ENCODE data around the gene SENP7.

SENP7 gene

DNA sequence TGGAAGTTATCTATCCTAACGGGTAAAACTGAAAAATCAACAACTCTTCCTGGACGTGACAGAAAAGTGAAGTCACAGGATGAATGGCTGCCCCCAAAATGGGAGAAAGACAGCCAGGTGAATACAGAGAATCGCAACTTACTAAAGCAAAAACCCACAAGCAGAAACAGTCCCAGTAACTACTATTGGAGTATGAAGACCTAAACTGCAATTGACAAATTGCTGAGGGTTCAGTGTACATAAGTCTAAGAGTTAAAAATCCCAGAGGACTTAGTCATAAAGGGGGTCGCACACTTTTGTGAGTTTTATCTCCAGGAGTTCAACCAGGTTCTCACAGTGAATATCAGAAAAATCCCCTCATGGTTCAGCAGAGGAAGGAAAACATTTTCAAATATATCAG, 135.8 kb downstream of the SENP7 start:
- TF ChIP-seq, protein P1, sequence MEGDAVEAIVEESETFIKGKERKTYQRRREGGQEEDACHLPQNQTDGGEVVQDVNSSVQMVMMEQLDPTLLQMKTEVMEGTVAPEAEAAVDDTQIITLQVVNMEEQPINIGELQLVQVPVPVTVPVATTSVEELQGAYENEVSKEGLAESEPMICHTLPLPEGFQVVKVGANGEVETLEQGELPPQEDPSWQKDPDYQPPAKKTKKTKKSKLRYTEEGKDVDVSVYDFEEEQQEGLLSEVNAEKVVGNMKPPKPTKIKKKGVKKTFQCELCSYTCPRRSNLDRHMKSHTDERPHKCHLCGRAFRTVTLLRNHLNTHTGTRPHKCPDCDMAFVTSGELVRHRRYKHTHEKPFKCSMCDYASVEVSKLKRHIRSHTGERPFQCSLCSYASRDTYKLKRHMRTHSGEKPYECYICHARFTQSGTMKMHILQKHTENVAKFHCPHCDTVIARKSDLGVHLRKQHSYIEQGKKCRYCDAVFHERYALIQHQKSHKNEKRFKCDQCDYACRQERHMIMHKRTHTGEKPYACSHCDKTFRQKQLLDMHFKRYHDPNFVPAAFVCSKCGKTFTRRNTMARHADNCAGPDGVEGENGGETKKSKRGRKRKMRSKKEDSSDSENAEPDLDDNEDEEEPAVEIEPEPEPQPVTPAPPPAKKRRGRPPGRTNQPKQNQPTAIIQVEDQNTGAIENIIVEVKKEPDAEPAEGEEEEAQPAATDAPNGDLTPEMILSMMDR (IDR thresholded peaks at IDR 0.05; ENCODE audit: borderline replicate concordance, insufficient read depth, low read depth, low read length) = no peak
- H3K4me3 ChIP-seq (ENCODE audit: low read depth, low read length) = no peak overlapping the region

DNA sequence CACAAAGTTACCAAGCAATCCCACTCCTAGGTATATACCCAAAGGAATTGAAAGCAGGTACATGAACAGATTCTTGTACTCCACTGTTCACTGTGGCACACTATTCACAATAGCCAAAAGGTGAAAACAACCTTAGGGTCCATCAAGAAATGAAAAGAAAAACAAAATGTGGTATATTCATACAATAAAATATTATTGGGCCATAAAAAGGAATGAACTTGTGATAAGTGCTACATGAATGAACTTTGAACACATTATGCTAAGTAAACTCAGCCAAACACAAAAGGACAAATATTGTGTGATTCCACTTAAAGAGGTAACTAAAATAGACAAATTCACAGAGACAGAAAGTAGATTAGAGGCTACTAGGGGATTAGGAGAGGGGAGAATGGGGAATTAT, 137.4 kb downstream of the SENP7 start:
- H3K4me3 ChIP-seq (ENCODE audit: low read depth, low read length) = no peak overlapping the region
- TF ChIP-seq, protein P1 (IDR thresholded peaks at IDR 0.05; ENCODE audit: borderline replicate concordance, insufficient read depth, low read depth, low read length) = no peak

GRCh38 chr3:101362406-101362805, 150.6 kb downstream of the SENP7 start:
- TF ChIP-seq, protein P1 (IDR thresholded peaks at IDR 0.05; ENCODE audit: borderline replicate concordance, insufficient read depth, low read depth, low read length) = no peak
- H3K4me3 ChIP-seq (ENCODE audit: low read depth, low read length) = no peak overlapping the region

DNA sequence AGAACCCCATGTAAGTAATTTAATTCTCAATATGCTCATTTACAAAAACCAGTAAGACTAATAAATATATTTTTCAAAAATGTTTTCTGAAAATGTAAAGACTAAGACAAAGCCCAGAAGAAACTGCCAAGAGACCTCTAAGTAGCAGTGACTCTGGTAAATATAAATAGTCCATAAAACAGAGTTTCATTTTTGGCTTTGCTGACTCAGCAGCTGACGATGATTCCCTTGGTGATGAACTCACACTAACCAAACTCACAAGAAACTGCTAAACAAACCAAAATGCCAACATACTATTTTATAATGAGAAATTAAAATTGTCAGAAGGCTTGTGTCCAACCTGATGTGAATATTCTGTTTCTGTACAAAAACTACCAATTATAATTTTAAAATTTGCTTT, 161.2 kb downstream of the SENP7 start:
- TF ChIP-seq, protein P1 (IDR thresholded peaks at IDR 0.05; ENCODE audit: borderline replicate concordance, insufficient read depth, low read depth, low read length) = no peak
- no peak overlapping the region for H3K4me3 ChIP-seq (ENCODE audit: low read depth, low read length)

GRCh38 chr3:101340591-101340990, 172.4 kb downstream of the SENP7 start:
- no peak overlapping the region for H3K4me3 ChIP-seq (ENCODE audit: low read depth, low read length)
- TF ChIP-seq, protein P1 (IDR thresholded peaks at IDR 0.05; ENCODE audit: borderline replicate concordance, insufficient read depth, low read depth, low read length) = no peak

GRCh38 chr3:101333883-101334282, 179.1 kb downstream of the SENP7 start:
- TF ChIP-seq, protein P1 (IDR thresholded peaks at IDR 0.05; ENCODE audit: borderline replicate concordance, insufficient read depth, low read depth, low read length) = no peak
- no peak overlapping the region for H3K4me3 ChIP-seq (ENCODE audit: low read depth, low read length)

DNA sequence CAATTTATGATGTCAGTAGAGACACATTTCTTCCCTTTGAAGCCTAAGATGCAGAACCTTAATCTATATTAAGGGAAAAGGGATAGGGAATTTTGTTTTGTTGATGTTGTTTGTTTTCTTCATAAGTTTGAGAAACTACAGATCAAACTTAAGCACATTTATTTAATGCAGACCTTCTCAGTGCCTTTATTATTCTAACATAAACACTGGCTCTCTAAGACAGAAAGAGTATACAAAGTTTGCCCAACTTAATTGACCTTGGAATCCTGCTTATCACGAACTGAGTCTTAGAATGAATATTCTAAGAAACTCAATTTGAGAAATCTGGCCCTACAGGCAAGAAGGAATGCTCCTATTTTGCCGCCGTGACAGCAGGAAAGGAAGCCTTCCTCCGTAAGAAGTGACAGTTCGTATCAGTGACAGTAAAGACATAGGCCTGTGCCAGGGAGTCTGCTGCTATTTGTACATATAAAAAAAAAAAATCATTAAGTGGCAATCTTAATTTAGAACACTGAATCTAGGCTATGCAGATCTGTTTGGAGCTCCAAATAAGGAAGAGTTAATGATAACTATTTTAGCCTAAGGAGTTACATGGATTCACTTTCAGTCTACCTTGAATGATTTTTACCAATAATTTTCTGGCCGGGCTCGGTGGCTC, 183.9 kb downstream of the SENP7 start:
- TF ChIP-seq, protein P1 (IDR thresholded peaks at IDR 0.05; ENCODE audit: borderline replicate concordance, insufficient read depth, low read depth, low read length) = no peak
- no peak overlapping the region for H3K4me3 ChIP-seq (ENCODE audit: low read depth, low read length)

Data from GM12875 (cell line).